HG02870 (cell line): ENCODE results near the gene SOCS7.
A peak's percentile ranks its signal among the peaks of the same experiment; 100 is the strongest.

ENCODE experiments used
- ATAC-seq: cut with Tn5 transposase; IDR thresholded peaks from one replicate; pipeline ENCODE4 v1.9.1; 2021; ENCODE audit warnings: mild to moderate bottlenecking, moderate library complexity; ENCODE audit not compliant: unreplicated experiment

SOCS7 gene

GRCh38 chr17:38351412-38352222 lies at the start of gene SOCS7:
Gene SOCS7, plus strand, starts transcription at chr17:38351844. Its CDS starts 209 bp downstream, at chr17:38352053.
- ATAC-seq = peak; percentile 75

- no peak for ATAC-seq
Observed at GRCh38 chr17:38315497-38315896, 36.1 kb upstream of the SOCS7 start.

GRCh38 chr17:38317081-38317480 lies 34.6 kb upstream of the SOCS7 start:
- ATAC-seq = no peak

GRCh38 chr17:38320482-38320881 lies 31.2 kb upstream of the SOCS7 start:
- ATAC-seq = no peak

GRCh38 chr17:38322156-38322779 lies 29.4 kb upstream of the SOCS7 start:
- ATAC-seq = no peak

- no peak for ATAC-seq
Observed at GRCh38 chr17:38322897-38323296, 28.7 kb upstream of the SOCS7 start.

GRCh38 chr17:38324141-38324697 lies 27.4 kb upstream of the SOCS7 start:
- no peak for ATAC-seq

GRCh38 chr17:38324772-38325171 lies 26.9 kb upstream of the SOCS7 start:
- ATAC-seq = no peak

GRCh38 chr17:38325221-38325851 lies 26.3 kb upstream of the SOCS7 start:
- no peak for ATAC-seq

GRCh38 chr17:38326996-38327792 lies 24.4 kb upstream of the SOCS7 start:
- no peak for ATAC-seq

GRCh38 chr17:38327936-38328335 lies 23.7 kb upstream of the SOCS7 start:
- ATAC-seq = no peak

- ATAC-seq = no peak
Observed at GRCh38 chr17:38328620-38329019, 23.0 kb upstream of the SOCS7 start.

- no peak for ATAC-seq
Observed at GRCh38 chr17:38329284-38329683, 22.4 kb upstream of the SOCS7 start.

- no peak for ATAC-seq
Observed at GRCh38 chr17:38329808-38330730, 21.6 kb upstream of the SOCS7 start.

- no peak for ATAC-seq
Observed at GRCh38 chr17:38330941-38331411, 20.7 kb upstream of the SOCS7 start.

- ATAC-seq = no peak
Observed at GRCh38 chr17:38332735-38333134, 18.9 kb upstream of the SOCS7 start.

- ATAC-seq = no peak
Observed at GRCh38 chr17:38333635-38334295, 17.9 kb upstream of the SOCS7 start.

GRCh38 chr17:38334480-38335364 lies 16.9 kb upstream of the SOCS7 start:
- no peak for ATAC-seq
